ENCODE data around the gene DISC1. TPM values are rescaled to one million over a fixed set of nuclear protein-coding genes. Genes with fewer than 3 reads are reported as not detected.
"Not testable (repeated sequence)": the region's sequence is repeated elsewhere in the genome, so short reads cannot be mapped to it uniquely, and the experiment has no call there.

Gene DISC1
- total RNA-seq, 4 donors from 2014 or later, result 7.1 to 33.4 (median 14.9) TPM

- H3K4me1 ChIP-seq, result no peaks in the 10 kb centered on the region
- intact Hi-C loops (cut with DNase I; ENCODE audit: low total_unique reads), result no loop called here
- no peak for TF ChIP-seq CTCF (IDR thresholded peaks at IDR 0.05)
- TF ChIP-seq POLR2A (IDR thresholded peaks at IDR 0.05), result no peak
- H3K4me3 ChIP-seq, result no peak overlapping the region
- H3K27me3 ChIP-seq, result no peaks in the 10 kb centered on the region
- no peak for DNase-seq
- H3K27ac ChIP-seq, result no peak overlapping the region
- no peaks in the 10 kb centered on the region for H3K9me3 ChIP-seq
- H3K36me3 ChIP-seq, result no peaks in the 10 kb centered on the region
Measured at GRCh38 chr1:231643071-231643934, 16.7 kb downstream of the DISC1 start.

- no peak for DNase-seq
- no peaks in the 10 kb centered on the region for H3K9me3 ChIP-seq
- no peak overlapping the region for H3K27ac ChIP-seq
- TF ChIP-seq CTCF (IDR thresholded peaks at IDR 0.05) (no peak), POLR2A (IDR thresholded peaks at IDR 0.05) (no peak)
- no peak overlapping the region for H3K4me3 ChIP-seq
- no peaks in the 10 kb centered on the region for H3K4me1 ChIP-seq
- H3K36me3 ChIP-seq, result no peaks in the 10 kb centered on the region
- H3K27me3 ChIP-seq, result no peaks in the 10 kb centered on the region
- intact Hi-C loops (cut with DNase I; ENCODE audit: low total_unique reads), result no loop called here
Measured at GRCh38 chr1:231643935-231644237, 17.3 kb downstream of the DISC1 start.

- DNase-seq; H3K4me3 ChIP-seq; H3K27ac ChIP-seq; H3K9me3 ChIP-seq; H3K4me1 ChIP-seq; H3K36me3 ChIP-seq; intact Hi-C loops (cut with DNase I; ENCODE audit: low total_unique reads); H3K27me3 ChIP-seq: not testable (repeated sequence)
Measured at GRCh38 chr1:231645634-231646033, 19.0 kb downstream of the DISC1 start.

GRCh38 chr1:231646165-231646564 is 19.6 kb downstream of the DISC1 start:
- H3K4me3 ChIP-seq; intact Hi-C loops (cut with DNase I; ENCODE audit: low total_unique reads); H3K9me3 ChIP-seq; H3K27ac ChIP-seq; DNase-seq; H3K27me3 ChIP-seq; H3K36me3 ChIP-seq; H3K4me1 ChIP-seq: not testable (repeated sequence)

GRCh38 chr1:231651621-231652260 is 25.2 kb downstream of the DISC1 start:
- H3K9me3 ChIP-seq; H3K4me1 ChIP-seq; H3K27ac ChIP-seq; intact Hi-C loops (cut with DNase I; ENCODE audit: low total_unique reads); H3K27me3 ChIP-seq; H3K36me3 ChIP-seq; DNase-seq; H3K4me3 ChIP-seq: not testable (repeated sequence)

GRCh38 chr1:231653632-231654031 is 27.0 kb downstream of the DISC1 start:
- H3K4me3 ChIP-seq, result no peak overlapping the region
- no peak overlapping the region for H3K27ac ChIP-seq
- H3K36me3 ChIP-seq, result no peaks in the 10 kb centered on the region
- H3K27me3 ChIP-seq, result no peaks in the 10 kb centered on the region
- no peaks in the 10 kb centered on the region for H3K9me3 ChIP-seq
- intact Hi-C loops (cut with DNase I; ENCODE audit: low total_unique reads), result no loop called here
- H3K4me1 ChIP-seq, result no peaks in the 10 kb centered on the region
- no peak for DNase-seq
- no peak for TF ChIP-seq CTCF (IDR thresholded peaks at IDR 0.05)
- no peak for TF ChIP-seq POLR2A (IDR thresholded peaks at IDR 0.05)

Data from uterus (tissue), 4 donors.